COR-L47 (cell line): ENCODE data around the gene GPR157.
"Not testable (repeated sequence)": the region's sequence is repeated elsewhere in the genome, so short reads cannot be mapped to it uniquely, and the experiment has no call there.

Experiments used
- DNase-seq: peaks from one replicate; lab custom pipeline; 2025; lab: John Stamatoyannopoulos, UW

The GPR157 gene

GRCh38 chr1:9145714-9146113 is 16.8 kb upstream of the GPR157 start:
- no peak for DNase-seq

GRCh38 chr1:9145021-9145668 is 16.2 kb upstream of the GPR157 start:
- DNase-seq, result no peak

- DNase-seq, result not testable (repeated sequence)
Observed at GRCh38 chr1:9144494-9144893, 15.6 kb upstream of the GPR157 start.

DNA sequence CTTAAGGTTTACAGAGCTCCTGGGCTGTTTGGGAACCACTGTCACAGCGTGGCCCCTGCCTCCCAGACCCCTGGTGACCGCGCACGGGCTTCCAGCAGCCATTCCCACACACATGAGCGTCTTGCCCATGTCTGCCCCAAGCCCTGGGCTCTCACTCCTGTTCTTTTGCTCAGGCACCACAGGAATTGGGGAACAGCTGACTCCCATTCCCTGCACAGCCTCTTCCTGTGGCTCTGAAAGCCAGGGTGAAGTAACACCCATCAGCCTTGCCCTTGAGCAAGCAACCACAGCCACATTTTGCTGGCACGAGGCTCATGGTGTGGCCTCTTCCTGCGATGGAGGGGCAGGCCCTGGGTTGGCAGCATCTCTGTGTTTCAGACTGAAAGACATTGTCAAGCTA is 14.3 kb upstream of the GPR157 start:
- DNase-seq, result no peak

DNA sequence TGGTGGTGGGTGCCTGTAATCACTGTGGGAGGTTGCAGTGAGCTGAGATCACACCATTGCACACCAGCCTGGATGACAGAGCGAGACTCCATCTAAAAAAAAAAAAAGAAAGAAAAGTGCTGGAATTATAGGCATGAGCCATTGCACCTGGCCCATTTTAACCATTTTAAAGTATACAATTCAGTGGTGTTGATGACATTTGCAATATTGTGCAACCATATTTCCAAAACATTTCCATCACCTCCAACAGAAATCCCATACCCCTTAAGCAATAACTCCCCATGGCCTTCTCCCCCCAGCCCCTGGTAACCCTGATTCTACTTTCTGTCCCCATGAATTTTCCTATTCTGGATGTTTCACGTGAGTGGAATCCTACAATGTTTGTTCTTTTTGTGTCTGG is 11.0 kb upstream of the GPR157 start:
- no peak for DNase-seq

DNA sequence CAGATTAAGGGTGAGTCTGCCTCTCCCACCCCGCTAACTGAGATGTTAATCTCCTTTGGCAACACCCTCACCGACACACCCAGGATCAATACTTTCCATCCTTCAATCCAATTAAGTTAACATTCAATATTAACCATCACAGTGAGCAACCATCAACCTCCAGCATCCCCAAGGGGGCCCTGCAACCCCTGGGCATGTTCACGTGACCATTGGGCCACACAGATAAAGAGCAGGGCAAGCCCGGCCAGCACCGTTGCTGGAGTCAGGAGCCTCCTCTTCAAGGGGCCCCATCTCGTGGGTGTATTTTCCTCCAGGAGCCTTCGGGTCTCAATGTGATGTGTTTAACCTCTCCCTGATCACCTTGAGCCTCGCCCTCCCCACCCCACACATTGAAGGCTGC is 8.0 kb upstream of the GPR157 start:
- DNase-seq, result no peak

DNA sequence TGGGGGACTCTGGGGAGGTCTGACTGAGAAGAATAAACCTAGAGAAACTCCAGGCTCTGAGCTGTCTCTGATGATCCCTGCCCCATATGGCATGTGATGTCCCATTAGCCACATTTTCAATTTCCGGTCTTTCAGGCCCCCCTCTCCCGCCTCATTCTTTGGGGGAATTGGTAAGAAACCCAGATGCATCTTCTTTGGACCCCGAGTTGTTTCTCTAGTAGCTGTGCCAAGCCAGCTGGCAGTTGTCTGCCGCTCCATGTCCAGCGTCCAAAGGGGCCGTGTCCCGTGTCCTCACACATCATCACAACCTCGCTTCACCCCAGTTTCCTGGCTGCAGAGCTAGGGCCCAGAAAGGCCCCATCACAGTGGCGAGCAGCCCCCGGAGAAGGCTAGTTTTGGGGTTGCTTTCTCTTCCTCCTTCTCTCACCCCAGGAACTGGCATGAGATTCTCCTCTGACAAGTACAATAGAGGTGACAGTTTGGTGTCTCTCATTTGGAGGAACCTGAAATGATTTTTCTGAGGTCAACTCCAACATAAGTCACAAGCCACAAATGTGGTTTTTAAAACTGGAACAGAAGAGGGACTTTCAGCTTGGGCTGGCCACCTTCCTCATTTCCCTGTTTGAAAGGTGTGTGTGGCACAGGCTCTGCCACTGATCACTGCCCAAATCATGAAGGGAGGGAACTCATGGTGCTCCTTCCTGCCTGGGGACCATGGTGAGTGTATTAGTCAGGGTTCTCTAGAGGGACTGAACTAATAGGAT is 6.4 kb upstream of the GPR157 start:
- no peak for DNase-seq

DNA sequence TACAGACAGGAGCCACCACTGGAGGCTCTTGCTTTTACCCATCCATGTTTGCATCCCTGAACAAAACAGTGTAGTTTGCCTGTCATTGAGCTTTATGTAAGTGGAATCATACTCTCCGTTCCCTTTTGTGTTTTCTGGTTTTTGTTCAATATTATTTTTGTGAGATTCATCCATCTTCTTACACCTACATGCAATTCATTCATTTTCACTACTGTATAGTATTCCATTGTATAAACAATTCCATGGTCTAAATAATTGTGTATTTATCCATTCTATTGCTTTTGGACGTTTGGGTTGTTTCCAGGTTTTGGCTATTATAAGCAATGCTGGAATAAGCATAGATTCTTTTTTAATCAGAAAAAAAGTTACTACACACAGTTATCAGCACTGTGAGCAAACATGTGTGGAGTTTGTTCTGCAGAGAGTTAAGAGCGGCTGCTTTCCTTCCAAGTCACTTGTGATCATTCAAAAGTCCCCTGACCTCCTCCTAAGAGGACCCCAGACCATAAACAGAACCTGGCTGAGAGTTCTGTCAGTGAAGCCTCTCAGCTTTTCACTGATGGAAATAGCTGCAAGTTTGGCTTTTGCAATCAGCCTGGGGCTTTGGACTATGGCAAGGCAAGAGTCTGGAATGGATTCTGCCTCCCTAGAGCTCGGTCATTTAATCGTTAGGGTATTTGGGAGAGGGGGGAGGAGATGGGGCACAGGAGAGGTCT is 5.1 kb upstream of the GPR157 start:
- DNase-seq, result no peak

- no peak for DNase-seq
Observed at GRCh38 chr1:9129266-9130041, 552 bp upstream of the GPR157 start.

- no peak for DNase-seq
Observed at GRCh38 chr1:9128166-9128519, 759 bp downstream of the GPR157 start.

DNA sequence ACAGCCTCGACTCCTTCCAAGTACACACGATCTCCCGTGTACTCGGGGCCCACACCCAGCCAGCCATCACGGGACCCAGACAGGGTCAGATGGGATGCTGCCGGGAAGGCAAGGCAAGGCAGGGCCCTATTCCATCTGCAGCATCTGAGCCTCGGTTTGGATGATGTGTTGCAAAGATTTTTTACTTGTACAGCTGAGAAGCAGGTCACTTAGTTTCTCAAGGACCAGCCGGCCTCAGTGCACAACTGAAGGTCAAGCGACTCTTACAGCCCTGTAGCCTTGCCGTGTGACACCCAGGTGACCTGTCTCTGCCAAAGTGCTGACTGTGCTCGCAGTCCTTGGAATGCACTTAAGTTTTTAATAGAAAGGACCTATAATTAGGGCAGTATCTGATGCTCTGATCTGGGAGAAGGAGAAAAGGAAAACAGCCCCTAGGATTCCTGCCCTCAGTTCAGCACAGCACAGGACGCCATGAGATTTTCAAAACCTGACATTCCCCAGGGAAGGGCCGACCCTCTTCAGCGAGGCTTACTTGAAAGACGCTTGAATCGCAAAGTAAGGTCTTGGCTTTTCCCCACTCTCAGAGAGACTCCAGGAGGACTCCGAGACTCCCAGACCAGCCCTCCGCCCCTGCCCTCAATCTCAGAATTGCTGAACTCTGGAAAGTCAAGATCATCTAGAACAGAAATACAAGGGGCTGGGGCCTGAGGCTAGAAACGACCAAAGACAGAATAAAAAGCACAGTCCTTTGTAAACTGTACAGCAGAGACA is 1.3 kb downstream of the GPR157 start:
- DNase-seq, result no peak

DNA sequence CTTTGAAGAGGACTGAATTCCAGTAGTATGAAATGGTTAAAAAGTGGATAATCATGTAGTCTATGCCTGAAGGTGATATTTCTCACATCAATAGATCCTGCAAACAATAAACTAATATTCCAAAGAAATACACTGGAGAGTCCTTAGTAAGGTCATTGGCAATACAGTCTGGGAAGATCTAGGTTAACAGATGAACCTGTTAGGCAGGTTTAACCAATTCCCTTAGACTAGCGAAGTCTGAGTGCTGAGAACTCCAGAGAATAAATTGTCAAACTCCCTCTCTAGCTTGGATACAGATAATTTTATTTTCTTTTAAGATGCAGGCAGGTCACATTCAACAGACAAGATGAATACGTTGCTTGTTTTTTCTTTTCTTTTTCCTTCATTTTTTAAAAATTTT is 2.4 kb downstream of the GPR157 start:
- DNase-seq, result no peak

DNA sequence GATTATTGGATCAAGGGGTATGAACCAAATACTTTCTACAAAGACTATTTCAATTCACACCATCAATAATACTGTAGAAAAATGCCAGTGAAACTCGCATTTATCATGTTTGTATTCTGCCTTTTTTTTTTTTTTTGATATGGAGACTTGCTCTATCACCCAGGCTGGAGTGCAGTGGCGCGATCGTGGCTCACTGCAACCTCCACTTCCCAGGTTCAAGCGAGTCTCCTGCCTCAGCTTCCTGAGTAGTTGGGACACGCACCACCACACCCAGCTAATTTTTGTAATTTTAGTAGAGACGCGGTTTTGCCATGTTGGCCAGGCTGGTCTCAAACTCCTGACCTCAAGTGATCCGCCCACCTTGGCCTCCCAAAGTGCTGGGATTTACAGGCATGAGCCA is 3.1 kb downstream of the GPR157 start:
- not testable (repeated sequence) for DNase-seq

DNA sequence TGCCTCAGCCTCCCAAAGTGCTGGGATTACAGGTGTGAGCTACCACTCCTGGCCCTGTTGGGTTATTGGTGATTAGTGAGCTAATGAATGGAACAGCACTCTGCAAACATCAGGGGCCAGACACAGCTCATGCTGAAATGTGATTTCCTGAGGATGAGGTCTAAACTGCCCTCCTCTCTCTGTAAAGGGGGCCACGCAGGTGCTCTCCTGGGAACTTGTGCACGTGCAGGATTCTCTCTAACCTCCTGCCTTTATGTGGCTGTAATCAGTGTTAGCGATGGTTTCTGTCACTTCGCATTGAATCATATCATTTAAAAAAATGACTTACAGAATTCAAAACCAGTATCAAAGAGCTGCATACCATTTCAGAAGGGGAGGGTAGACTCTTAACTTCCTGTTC is 3.6 kb downstream of the GPR157 start:
- DNase-seq, result no peak

- DNase-seq, result not testable (repeated sequence)
Observed at GRCh38 chr1:9124389-9124788, 4.5 kb downstream of the GPR157 start.

DNA sequence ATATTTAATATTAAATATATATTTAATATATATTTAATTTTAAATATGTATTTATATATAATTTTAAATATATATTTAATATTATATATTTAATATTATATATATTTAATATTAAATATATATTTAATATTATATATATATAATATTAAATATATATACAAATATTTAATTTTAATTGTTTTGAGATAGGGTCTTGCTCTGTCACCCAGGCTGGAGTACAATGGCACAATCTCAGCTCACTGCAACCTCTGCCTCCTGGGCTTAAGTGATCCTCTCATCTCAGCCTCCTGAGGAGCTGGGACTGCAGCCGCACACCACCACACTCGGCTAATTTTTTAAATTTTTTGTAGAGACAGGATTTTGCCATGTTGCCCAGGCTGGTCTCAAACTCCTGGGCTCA is 5.2 kb downstream of the GPR157 start:
- DNase-seq, result not testable (repeated sequence)

GRCh38 chr1:9121496-9122409 is 7.1 kb downstream of the GPR157 start:
- no peak for DNase-seq

DNA sequence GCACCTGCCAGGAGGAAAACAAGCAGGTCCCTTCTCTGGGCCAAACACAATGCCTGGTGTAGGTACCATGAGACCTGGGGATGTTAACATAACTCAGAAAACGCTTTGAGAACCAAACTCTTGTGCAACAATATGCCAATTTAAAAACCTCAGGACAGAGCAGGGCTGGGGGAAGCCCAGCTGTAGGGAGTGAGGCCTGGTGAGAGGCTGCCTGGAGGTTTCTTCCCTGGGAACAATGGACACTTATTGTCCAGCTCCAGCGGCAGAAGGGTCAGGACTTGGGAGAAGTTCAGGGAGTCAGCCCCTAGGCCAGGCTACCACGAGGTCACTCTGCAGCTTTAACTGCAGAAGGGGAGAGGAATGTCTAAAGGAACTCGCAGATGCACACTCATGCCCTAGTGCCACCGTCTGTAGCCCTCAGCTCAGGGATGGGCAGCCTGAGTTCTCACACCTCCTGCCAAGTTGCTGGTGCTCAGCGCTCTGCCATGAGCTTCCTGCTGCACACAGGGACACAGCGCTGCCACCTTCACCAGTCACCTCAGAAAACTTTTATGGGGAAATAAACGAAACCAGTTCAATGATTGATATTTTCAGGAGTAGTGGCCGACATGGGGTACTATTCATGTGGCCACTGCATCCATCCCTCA is 8.5 kb downstream of the GPR157 start:
- DNase-seq, result no peak

DNA sequence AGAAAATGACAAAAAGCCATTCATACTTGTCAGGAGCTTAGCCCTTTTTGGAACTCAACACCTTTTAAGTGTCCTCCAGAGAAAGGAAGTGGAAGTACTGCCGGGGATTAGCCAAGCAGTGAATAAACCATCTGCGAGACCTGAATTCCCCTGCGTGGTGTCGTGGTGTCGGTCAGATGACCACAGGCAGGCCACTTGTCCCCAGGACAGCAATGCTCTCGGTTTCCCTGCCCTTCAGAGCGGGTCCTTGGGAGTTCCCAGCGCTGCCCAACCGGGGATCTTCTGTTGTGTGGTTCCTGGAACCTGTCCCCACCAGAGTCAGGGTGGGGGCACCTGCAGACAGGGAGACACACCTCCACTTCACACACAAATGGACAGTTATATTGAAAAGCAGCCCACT is 9.2 kb downstream of the GPR157 start:
- DNase-seq, result no peak

- no peak for DNase-seq
Observed at GRCh38 chr1:9118186-9118585, 10.7 kb downstream of the GPR157 start.
